Erythroblast (primary cell): ENCODE data around the gene APLP1.
"Not testable (repeated sequence)": the region's sequence is repeated elsewhere in the genome, so short reads cannot be mapped to it uniquely, and the experiment has no call there.

ENCODE experiments used
- GATA1 ChIP-seq: IDR thresholded peaks from 2 replicates; pipeline ENCODE4 v1.6.1; 2011; ENCODE audit warnings: low read depth, mild to moderate bottlenecking, control low read depth, low read length, moderate library complexity
- POLR2A ChIP-seq: IDR thresholded peaks from 2 replicates; pipeline ENCODE4 v1.6.1; 2011; ENCODE audit warnings: mild to moderate bottlenecking, low read length

DNA sequence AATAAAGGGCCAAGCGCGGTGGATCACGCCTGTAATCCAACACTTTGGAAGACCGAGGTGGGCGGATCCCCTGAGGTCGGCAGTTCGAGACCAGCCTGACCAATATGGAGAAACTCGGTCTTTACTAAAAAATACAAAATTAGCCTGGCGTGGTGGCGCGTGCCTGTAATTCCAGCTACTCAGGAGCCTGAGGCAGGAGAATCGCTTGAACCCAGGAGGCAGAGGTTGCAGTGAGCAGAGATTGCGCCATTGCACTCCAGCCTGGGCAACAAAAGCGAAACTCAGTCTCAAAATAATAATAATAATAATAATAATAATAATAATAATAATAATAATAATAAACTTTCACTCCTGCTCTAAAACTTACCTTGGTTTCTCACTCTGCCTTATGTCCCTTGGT is 42.0 kb downstream of the APLP1 start:
- not testable (repeated sequence) for TF ChIP-seq POLR2A, GATA1
